GM18498 (cell line): ENCODE data around the gene RIPPLY2.
"Not testable (repeated sequence)": the region's sequence is repeated elsewhere in the genome, so short reads cannot be mapped to it uniquely, and the experiment has no call there.

ENCODE experiments used
- ATAC-seq: cut with Tn5 transposase; IDR thresholded peaks from one replicate; pipeline ENCODE4 v1.9.1; 2021; ENCODE audit warnings: mild to moderate bottlenecking, moderate library complexity; ENCODE audit not compliant: unreplicated experiment

RIPPLY2 gene

DNA sequence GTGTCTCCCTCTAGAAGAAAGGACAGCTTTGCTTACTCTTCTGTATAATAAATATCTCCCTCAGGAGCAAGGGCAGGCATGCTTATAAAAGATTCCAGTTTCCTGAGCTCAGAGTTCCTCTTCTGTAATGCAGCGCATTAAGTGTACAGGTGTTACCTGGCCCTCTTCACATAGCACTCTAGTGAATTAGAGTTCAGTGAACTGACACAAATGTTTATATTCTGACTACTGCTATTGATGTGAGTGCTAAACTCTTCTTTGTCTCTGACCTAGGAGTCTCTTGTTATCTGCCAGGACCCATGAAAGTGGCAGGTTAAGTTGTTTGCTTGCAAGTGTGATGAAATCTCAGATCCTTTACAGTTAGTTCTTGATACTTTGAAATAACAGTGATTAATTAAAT, 39.9 kb downstream of the RIPPLY2 start:
- no peak for ATAC-seq

- not testable (repeated sequence) for ATAC-seq
Observed at GRCh38 chr6:83897094-83897493, 43.9 kb downstream of the RIPPLY2 start.

GRCh38 chr6:83901624-83902023, 48.5 kb downstream of the RIPPLY2 start:
- ATAC-seq = no peak

DNA sequence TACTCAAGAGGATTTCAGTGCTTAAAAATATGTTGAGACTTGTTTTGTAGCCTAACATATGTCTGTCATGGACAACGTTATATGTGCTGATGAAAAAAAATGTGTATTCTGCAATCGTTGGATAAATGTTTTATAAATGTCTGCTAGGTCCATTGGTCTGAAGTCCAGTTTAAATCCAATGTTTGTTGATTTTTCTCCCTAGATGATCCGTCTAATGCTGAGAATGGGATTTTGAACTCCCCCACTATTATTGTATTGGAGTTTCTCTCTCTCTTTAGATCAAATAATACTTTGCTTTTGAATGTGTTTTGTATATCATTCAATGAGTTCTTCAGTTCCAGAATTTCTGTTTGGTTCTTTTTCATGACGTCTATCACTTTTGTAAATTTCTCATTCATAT, 51.2 kb downstream of the RIPPLY2 start:
- no peak for ATAC-seq

DNA sequence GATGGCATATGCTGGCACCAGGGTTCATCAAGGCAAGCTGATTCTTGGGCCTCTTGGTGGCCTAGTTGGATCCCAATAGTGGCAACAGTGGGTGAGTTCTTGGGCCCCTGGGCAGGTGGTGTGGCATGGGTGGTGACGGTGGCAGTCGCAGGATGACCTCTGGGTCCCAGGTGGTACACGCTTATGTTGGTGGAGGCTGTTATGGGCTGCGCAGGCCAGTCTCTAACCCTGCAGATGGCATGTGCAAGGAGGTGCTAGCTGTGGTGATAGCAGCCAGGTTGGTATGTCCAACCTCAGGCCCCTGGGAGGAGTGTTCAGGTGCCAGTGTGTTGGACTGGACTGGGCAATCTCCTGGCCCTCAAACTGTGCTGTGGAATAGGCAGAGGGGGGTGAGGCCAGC, 52.5 kb downstream of the RIPPLY2 start:
- no peak for ATAC-seq
